ENCODE measurements around the gene ZNF436.

- TF ChIP-seq CTCF (IDR thresholded peaks at IDR 0.05): no peak
- no peak for TF ChIP-seq POLR2A (IDR thresholded peaks at IDR 0.05)
These were observed 11.1 kb upstream of the ZNF436 start for GRCh38 chr1:23380719-23381118.

Data from Peyer's patch (tissue), 4 donors.